SK-N-MC (cell line): ENCODE measurements around the gene KLK11.
"Not testable (repeated sequence)": the region's sequence is repeated elsewhere in the genome, so short reads cannot be mapped to it uniquely, and the experiment has no call there.

ENCODE experiments used
- DNase-seq: peaks from one replicate; pipeline ENCODE4 v3.0.0-alpha.2; 2011; ENCODE audit warnings: low read depth, low spot score
- H3K27ac ChIP-seq: fragments of 200-600 bp; sonication (generic); 2 replicates; pipeline ENCODE4 v1.5.1; 2016; ENCODE audit warnings: mixed run types
- H3K36me3 ChIP-seq: fragments of 200-600 bp; sonication (generic); 2 replicates; pipeline ENCODE4 v1.6.1; 2017; ENCODE audit warnings: antibody characterized with exemption, low read length, mixed read lengths; ENCODE audit not compliant: insufficient read depth
- H3K4me3 ChIP-seq: fragments of 200-600 bp; sonication (generic); 2 replicates; pipeline ENCODE4 v1.5.1; 2016
- H3K9ac ChIP-seq: fragments of 200-600 bp; sonication (generic); 2 replicates; pipeline ENCODE4 v1.8.0; 2017; ENCODE audit warnings: mixed run types, mixed read lengths; ENCODE audit not compliant: insufficient read length
- H3K9me3 ChIP-seq: fragments of 200-600 bp; sonication (generic); 2 replicates; pipeline ENCODE4 v1.6.1; 2017; ENCODE audit warnings: low read depth, mild to moderate bottlenecking, antibody characterized with exemption, low read length, moderate library complexity, mixed read lengths
- EZH2 ChIP-seq: fragments of 200-600 bp; sonication (generic); IDR thresholded peaks from one replicate; pipeline ENCODE4 v1.6.1; 2017; ENCODE audit warnings: antibody characterized with exemption
- FOXP2 ChIP-seq: optimal IDR thresholded peaks from 2 replicates; pipeline ENCODE3; 2011; ENCODE audit warnings: mild to moderate bottlenecking, moderate library complexity; ENCODE audit not compliant: insufficient read depth; ENCODE audit errors: extremely low read length, control extremely low read depth
- POLR2AphosphoS5 ChIP-seq: IDR thresholded peaks from 2 replicates; pipeline ENCODE4 v1.6.1; 2012; ENCODE audit warnings: mild to moderate bottlenecking, low read depth, low read length, borderline replicate concordance

KLK11 gene

GRCh38 chr19:50998686-50999085 lies 27.7 kb downstream of the KLK11 start:
- no peak for DNase-seq
- no peak for TF ChIP-seq POLR2AphosphoS5
- Histone ChIP-seq H3K27ac (no peak overlapping the region), H3K9ac (no peak overlapping the region), H3K4me3 (no peak overlapping the region), H3K36me3 (no peaks in the 10 kb centered on the region), H3K9me3 (no peaks in the 10 kb centered on the region)

DNA sequence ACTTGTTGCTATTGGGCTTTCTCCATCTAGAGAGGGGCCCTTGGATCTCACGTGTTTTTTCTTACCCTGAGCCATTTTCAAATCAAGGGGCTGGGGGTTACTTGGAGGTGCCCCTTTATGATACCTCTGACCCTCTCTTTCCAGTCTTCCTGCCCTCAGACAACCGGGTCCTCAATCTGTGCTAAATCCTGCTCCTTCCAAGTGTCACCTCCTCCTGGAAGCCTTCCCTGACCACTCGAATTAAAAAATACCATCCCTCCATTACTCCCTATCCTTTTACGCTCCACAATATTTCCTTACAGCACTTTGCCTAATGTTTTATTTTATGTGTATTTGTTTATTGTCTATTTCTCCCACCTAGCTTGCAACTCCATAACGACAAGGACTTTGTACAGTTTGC lies 28.4 kb downstream of the KLK11 start:
- Histone ChIP-seq H3K4me3 (no peak overlapping the region), H3K36me3 (no peaks in the 10 kb centered on the region), H3K27ac (no peak overlapping the region), H3K9me3 (no peaks in the 10 kb centered on the region), H3K9ac (no peak overlapping the region)
- TF ChIP-seq EZH2: no peak
- TF ChIP-seq FOXP2: no peak
- no peak for TF ChIP-seq POLR2AphosphoS5
- DNase-seq: no peak

GRCh38 chr19:50994129-50994528 lies 32.3 kb downstream of the KLK11 start:
- H3K36me3 ChIP-seq: no peaks in the 10 kb centered on the region
- H3K9me3 ChIP-seq: no peaks in the 10 kb centered on the region
- H3K27ac ChIP-seq: no peak overlapping the region
- TF ChIP-seq POLR2AphosphoS5 (no peak), EZH2 (no peak), FOXP2 (no peak)
- no peak overlapping the region for H3K9ac ChIP-seq
- no peak for DNase-seq
- no peak overlapping the region for H3K4me3 ChIP-seq

GRCh38 chr19:50992666-50993035 lies 33.8 kb downstream of the KLK11 start:
- TF ChIP-seq FOXP2 (no peak), EZH2 (no peak), POLR2AphosphoS5 (no peak)
- H3K27ac ChIP-seq: no peak overlapping the region
- no peaks in the 10 kb centered on the region for H3K36me3 ChIP-seq
- no peaks in the 10 kb centered on the region for H3K9me3 ChIP-seq
- no peak for DNase-seq
- H3K4me3 ChIP-seq: no peak overlapping the region
- H3K9ac ChIP-seq: no peak overlapping the region

DNA sequence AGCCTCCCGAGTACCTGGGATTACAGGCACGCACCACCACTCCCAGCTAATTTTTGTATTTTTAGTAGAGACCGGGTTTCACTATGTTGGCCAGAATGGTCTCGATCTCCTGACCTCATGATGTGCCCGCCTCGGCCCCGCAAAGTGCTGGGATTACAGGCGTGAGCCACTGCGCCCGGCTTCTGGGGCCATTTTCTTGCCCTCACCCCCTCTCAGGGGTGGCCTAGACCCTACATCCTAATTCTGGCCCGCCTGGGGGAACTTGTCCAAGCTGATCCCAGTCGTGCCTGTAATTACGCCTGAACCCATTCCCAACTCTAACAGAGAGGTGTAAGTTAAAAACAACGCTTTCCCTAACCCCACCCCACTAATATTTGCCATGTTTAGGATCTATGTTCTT lies 42.0 kb downstream of the KLK11 start:
- not testable (repeated sequence) for H3K27ac ChIP-seq, H3K4me3 ChIP-seq, H3K36me3 ChIP-seq, H3K9me3 ChIP-seq, DNase-seq, H3K9ac ChIP-seq

DNA sequence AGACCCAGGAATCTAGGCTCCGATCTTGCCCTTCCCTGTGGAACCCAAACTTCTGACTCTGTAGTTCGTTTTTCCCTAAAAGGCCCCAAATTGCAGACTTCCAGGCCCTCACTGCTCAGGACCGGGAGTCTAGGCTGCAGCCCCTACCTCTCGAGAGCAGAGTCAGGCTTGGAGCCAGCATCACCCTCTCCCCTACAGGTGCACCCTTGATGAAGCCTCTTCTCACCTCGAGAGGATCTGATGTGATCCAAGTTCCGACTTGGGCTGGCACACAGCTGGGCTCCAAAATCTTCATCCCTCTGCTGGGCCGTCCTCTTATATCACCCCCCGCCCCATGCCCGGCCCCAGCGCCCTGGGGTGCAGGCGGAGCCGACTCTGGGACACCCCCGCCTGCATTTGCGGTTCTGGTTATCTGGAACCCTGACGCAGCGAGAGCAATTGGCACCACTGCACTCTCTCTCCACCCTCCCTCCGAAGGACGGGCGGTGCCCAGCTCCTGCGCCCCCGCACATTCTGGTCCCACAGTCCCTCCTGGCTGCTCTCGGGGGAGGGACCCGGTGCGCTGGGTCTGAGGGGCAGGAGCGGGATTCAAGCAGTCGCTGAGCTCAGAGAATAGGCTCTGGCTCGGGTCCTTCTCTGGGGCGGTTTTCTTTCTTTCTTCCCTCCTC lies 42.7 kb downstream of the KLK11 start, which contains the start of gene KLK7:
Gene KLK7 (minus strand): TSS at position 293 of the 668 bp plus-strand sequence. CDS start 1,518 bp downstream, outside the sequence.
- Histone ChIP-seq H3K9ac (no peak within 1 kb of the TSS), H3K36me3 (no peaks in the 10 kb centered on the region), H3K4me3 (no peak within 1 kb of the TSS), H3K9me3 (no peaks in the 10 kb centered on the region), H3K27ac (no peak within 1 kb of the TSS)
- no peak for DNase-seq
- TF ChIP-seq POLR2AphosphoS5 (no peak), FOXP2 (no peak), EZH2 (no peak)

DNA sequence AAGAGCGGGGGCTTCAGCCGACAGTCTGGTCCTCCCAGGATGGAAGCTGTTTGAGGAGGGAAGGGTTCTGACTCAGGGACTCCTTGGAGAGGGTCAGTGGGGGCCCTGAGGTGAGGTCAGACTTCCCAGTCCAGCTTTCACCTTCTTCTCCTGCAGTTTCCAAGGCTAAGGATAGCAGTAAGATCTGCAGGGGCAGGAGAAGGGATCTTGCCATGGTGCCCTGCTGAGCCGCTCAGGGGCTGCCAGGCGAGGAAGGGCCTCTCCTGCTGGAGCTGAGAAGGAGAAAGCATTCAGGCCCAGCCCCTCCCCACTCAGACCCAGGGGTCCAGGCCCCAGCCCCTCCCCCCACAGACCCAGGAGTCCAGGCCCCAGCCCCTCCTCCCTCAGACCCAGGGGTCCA lies 44.2 kb downstream of the KLK11 start:
- TF ChIP-seq POLR2AphosphoS5: no peak
- no peak for TF ChIP-seq FOXP2
- no peak for TF ChIP-seq EZH2
- Histone ChIP-seq H3K27ac (no peak overlapping the region), H3K4me3 (no peak overlapping the region), H3K9me3 (no peaks in the 10 kb centered on the region), H3K36me3 (no peaks in the 10 kb centered on the region), H3K9ac (no peak overlapping the region)
- DNase-seq: no peak

- TF ChIP-seq FOXP2 (no peak), EZH2 (no peak), POLR2AphosphoS5 (no peak)
- Histone ChIP-seq H3K9ac (no peak overlapping the region), H3K27ac (no peak overlapping the region), H3K9me3 (no peaks in the 10 kb centered on the region), H3K36me3 (no peaks in the 10 kb centered on the region), H3K4me3 (no peak overlapping the region)
- DNase-seq: no peak
Measured at GRCh38 chr19:50981587-50982146, 44.7 kb downstream of the KLK11 start.

DNA sequence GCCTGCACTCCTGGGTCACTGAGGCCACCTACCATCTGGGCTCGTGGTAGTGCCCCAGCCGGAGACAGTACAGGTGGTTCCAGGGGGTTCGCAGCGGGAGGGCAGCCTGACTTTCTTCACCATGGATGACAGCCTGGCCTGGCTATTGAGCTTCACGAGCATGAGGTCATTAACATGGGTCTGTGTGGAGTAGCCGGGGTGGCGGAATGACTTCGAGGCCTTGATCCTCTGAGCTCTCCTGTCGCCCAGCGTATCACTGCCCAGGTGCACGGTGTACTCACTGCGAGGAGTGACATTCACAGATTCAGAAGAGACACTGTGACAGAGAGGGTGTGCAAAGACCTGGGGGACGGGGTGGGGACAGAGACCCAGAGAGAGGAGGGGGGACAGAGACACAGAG lies 46.2 kb downstream of the KLK11 start:
- no peak overlapping the region for H3K4me3 ChIP-seq
- no peaks in the 10 kb centered on the region for H3K9me3 ChIP-seq
- no peak overlapping the region for H3K9ac ChIP-seq
- TF ChIP-seq FOXP2 (no peak), EZH2 (no peak), POLR2AphosphoS5 (no peak)
- no peak for DNase-seq
- no peak overlapping the region for H3K27ac ChIP-seq
- no peaks in the 10 kb centered on the region for H3K36me3 ChIP-seq
